HG02798 (cell line): ENCODE measurements around the gene ARHGEF26.

Experiments used
- ATAC-seq: cut with Tn5 transposase; IDR thresholded peaks from one replicate; pipeline ENCODE4 v1.9.1; 2021; ENCODE audit warnings: mild to moderate bottlenecking; ENCODE audit not compliant: unreplicated experiment, poor library complexity

ARHGEF26 gene

DNA sequence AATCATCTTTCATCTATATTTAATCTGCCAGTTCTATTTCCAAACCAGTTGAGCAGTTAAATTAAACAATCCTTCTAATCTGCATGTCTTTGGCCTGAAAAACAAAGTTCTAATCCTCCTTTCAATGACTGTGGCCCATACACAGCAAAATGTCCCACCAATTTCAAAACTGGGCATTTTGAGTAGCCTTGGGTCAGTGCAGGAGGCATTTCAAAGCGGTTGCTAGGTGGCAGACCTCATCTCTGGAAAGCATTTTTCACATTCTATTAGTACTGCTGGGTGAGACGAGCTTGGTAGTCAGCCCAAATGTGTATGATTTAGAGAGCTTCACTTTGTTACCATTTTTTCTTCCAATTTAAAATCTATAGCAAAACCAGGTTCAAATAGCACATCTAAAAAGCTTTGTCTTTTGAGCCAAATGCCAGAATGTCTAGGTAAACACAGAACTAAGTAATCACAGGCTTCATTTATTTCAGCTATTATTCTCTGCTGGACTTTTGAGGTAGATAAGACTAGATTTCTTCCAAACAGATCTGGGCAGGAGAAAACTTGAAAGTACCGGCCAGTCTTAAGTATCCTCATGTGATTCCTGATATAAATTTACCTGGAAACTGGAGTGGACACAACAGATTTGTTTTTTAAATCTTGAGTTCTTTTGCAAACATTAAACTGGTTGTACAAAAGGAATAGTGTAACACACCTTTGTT lies 8.9 kb upstream of the ARHGEF26 start:
- ATAC-seq: no peak

DNA sequence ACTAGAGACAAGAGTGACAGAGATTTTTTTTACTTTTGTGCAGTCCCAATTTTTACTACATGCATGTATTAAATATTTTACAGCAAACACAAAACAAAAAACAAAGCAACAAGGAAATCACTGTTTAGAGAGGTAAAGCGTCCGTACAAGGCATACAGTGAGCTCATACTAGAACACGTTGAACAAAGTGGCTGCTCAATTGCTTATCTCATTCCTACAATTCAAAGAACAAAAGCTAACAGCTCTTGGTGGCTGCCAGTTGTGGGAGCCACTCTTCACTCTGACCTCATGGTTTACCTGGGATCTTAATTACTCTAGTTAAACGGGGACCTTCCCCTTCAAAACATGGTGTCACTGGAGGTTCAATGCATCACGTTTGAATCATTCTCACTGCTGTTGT lies 7.6 kb upstream of the ARHGEF26 start:
- ATAC-seq: no peak

DNA sequence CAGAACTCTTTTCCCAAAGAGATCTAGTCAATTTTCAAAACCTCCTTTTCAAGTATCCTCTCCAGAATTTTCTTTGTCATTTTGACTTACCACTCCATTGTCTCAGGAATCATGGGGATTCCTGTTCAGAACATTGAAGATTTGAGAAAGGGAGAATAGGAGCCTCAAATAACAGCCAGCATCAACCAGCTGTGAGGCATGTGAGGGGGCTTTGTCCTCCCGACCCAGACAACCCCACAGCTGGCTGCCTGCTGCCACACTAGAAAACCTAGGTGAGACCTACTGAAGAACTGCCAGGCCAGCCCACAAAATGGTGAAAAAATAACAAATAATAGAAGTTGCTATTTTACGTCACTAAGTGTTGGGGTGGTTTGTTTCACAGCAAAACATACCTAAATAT lies 5.9 kb upstream of the ARHGEF26 start:
- no peak for ATAC-seq

DNA sequence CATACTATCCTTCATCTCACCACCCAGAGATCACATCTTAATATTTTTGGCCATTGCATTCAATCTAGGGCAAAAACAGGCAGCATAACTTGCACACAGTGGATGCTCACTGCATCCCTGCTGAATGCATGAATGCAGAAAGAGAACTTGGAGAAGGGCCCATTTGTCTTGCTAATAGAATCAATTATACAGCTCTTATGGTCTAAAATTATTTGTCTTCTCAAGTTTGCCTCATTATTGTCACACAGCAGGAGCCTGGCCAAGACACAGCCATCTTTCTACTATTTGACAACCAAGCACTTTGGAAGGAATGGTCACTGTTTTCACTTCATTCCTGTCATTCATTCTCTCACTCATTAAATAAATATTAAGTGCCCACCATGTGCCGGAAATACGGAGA lies 1.2 kb upstream of the ARHGEF26 start:
- no peak for ATAC-seq

DNA sequence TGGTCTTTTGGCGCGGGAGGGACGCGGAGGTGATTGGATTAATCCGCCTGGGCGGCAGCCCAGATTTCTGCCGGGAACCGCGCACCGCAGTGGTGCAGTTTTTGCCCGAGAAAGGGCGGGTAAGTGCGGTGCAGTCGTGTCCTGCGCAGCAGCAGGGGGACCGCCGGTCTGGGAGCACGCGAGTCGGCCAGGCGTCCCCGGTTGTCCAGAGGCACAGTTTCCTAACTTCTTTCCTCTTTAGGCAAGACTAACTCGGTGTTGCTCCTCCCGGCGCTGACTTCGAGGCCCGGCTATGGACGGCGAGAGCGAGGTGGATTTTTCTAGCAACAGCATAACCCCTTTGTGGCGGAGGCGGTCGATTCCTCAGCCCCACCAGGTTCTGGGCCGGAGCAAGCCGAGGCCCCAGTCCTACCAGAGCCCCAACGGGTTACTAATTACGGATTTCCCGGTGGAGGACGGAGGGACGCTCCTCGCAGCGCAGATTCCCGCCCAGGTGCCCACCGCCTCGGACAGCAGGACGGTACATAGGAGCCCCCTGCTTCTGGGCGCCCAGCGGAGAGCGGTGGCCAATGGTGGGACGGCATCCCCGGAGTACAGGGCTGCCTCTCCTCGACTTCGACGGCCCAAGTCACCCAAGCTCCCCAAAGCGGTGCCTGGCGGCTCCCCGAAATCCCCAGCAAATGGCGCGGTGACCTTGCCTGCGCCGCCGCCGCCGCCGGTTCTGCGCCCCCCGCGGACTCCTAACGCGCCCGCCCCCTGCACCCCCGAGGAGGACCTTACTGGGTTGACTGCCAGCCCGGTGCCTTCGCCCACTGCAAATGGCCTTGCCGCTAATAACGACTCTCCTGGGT lies 736 bp downstream of the ARHGEF26 start:
- ATAC-seq: peak; percentile 40

DNA sequence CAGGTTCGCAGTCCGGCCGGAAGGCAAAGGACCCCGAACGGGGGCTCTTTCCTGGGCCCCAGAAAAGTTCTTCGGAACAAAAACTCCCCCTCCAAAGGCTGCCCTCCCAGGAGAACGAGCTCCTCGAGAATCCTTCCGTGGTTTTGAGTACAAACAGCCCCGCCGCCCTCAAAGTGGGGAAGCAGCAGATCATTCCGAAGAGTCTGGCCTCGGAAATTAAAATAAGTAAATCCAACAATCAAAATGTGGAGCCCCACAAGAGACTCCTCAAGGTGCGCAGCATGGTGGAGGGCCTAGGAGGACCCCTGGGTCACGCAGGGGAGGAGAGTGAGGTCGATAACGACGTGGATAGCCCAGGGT lies 1.3 kb downstream of the ARHGEF26 start:
- no peak for ATAC-seq

DNA sequence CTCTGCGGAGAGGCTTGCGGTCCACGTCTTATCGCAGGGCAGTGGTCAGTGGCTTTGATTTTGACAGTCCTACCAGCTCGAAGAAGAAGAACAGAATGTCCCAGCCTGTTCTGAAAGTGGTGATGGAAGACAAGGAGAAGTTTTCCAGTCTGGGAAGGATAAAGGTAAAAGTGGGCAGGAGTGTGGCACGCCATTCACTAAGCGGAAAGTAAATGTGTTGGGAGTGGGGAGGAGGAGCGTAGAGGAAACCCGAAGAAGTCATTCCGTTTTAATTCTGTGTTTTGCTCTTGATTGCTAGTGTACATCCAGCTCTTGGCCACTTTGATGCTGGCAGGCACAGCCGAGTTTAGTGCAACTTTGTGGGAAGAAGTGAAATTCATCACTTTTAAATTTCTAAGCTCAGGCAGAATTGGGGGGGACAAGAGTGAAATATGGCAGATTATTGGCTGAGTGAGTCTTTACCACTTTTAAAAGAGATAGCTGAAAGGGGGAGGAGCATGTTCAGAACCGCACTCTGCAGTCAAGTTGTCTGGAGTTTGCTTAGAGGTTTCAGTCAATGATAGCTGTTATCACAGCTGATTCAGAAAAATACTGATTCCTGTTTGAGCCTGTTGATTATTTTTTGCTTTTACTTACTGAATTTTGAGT lies 1.8 kb downstream of the ARHGEF26 start:
- no peak for ATAC-seq

DNA sequence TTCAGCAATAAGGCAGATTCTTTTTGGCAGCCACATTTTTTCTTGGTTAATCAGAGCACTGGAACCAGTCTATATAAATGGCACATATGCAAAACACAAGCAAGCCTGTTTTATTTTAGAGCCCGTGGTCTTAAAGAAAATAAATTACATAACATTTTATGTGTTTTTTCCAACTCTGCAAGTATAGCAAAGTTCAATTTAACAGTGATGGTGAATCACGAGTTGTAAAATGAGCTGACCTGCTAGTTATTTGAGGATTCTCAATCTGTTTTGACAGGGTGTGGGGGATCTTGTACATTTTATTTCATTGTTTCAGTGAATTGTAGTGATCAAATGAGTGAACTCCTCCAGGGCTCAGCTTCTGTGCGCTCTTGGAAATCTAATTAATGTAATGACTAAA lies 2.7 kb downstream of the ARHGEF26 start:
- no peak for ATAC-seq

DNA sequence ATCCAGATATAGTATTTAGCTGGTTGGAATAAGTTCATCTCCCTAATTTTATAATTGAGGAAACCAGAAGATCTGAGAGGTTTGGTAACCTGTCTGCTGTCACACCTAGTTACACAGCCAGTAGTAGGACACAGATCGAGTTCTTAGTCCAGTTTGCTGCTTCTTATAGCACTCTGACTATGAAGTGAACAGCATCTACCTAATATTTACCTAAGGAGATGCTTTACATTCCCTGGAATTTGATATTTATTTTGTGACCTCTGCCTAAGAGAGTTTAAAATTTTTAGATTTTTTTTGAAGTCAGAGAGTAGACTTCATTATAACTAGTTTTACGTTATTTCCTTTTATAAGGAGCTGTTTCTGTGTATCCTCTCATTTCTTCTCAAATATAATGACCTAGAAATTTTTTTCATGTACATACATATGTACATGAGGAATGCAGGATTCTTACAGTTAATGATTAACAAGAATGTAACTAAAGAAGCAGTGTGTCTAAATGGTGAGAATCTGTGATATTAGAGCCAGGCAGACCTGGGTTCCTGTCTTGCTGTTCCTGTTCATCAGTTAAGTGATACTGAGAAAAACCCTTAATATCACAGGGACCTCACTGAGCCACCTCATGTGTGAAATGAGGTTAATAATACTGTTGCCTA lies 4.3 kb downstream of the ARHGEF26 start:
- ATAC-seq: no peak

DNA sequence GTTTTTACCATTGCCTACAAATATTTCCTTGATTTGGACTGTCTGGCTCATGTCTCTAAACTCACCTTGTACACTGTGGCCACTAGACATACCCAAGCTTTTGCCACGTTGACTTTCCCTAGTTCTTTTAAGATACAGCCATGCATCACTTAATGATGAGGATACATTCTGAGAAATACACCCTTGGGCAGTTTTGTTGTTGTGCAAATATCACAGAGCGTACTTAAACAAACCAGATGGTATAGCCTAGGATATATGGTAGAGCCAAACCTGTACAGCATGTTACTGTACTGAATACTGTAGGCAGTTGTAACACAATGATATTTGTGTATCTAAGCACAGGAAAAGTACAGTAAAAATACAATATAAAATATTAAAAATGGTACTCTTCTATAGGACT lies 5.5 kb downstream of the ARHGEF26 start:
- ATAC-seq: no peak

DNA sequence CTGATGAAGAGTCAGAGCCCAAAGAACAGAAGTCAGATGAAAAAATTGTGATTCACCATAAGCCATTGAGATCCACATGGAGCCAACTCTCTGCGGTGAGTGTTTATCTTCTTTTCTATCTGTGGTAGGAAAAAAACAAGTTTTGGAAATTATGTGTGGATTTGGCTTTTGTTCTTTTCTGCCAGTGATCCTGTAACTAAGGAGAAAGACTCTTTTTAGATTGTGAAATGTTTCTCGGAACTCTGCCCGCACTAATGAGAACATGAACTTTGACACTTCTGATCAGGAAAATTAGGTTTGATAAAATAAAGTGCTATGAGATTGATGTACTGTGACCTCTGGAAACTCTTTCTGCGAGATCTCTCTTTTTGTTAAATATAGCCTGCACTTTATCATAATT lies 8.4 kb downstream of the ARHGEF26 start:
- ATAC-seq: no peak

DNA sequence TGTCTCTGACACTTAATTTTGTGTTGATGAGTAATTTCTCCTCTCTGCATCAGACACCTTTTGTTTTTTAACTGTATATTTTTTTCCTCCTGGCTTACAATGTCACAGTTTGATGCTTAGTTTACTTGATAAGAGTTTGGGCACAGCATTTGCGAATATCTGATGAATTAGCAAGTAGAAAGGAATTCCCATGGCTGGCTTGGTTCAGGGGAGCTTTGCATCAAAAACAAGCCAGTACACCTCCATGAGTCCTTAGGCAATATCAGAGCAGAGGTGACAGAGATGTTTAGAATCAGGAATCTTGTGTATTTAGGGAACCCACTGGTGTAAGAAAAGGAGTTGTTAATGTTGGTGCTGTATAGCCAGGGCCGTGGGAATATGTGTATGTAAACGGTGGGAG lies 9.3 kb downstream of the ARHGEF26 start:
- ATAC-seq: no peak

DNA sequence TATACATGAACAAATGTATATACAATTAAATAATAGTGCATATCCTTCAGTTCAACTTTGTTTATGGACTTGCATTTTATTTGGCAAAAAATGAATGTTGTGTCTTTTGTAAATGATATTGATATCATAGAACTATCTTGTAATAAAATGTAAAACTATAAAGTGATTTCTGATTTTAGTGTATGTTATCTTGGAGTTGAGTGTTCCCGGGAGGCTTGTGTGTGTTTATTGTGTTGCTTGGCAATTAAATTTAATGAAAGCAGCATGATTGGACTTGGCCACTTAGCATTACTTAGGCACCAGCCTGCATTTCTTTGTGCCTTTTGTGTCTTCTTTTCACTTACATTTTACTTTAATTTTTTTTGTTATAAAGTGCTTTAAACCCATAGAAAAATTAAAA lies 10.6 kb downstream of the ARHGEF26 start:
- no peak for ATAC-seq

DNA sequence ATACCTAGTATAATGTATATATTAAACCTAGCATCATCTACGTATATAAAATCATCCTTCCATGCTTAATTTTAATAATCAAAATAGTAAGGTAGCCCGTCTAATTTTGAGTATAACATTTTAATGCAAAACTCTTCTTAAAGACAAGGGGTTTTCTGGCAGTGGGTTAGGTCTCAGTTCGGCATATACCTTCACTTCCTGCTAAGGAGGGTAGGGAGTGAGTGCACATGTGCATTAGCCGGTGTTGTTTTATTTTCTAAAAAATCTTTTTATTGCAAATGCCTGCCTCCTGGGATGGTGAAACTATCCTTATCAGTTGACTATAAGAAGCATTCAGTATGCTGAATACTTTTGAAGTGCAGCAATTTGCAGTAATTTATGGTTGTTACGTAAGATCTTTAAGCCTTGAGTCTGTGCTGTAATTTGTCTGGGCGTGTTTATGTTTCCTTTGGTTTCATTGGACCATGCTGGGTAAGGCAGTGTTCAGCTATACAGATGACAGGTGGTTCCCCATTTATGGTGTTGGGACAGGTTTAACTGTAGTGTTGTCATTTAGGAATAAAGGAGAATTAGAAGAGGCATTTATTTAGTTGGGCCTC lies 11.7 kb downstream of the ARHGEF26 start:
- ATAC-seq: no peak

DNA sequence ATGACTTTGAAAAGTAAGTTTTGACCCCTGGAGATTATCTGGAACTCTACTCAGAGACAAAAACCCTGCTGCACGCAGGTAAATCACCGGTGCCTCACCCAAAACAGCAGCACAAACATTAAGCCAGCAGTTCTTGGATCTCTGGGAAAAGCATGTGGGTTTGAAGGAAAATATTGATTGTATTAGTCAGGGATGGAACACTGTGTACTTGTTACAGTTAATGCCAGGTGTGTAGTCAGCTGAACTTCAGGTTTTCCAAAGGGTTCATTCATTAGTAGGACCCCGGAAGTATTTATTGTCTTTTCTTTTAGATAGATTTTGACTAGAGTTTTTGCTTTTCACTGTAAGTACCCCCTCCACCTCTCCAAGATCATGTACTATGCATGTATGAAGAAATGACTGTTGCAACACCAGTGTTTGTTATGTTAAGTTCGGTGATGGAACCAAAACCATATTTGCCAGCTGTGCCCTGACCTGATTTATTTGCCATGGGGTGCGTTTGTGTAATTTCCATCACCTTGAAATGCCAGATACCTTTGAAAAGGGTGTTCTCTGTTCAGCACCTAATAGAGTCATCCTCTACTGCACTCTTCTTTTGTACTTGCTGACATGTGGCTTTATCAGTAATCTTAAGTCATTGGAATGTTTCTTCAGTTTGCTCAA lies 14.5 kb downstream of the ARHGEF26 start:
- ATAC-seq: no peak

DNA sequence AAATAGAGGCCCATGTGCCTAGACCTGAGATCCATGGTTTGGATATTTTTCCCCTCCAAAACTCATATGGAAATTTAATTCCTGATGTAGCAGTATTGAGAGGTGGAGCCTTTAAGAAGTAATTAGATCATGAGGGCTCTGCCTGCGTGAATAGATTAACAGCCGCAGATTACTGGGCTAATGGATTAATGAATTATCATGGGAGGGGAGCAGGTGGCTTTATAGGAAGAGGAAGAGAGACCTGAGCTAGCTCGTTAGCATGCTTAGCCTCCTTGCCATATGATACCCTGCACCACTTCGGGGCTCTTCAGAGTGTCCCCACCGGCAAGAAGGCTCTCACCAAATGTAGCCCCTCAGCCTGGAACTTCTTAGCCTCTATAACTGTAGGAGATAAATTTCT lies 15.8 kb downstream of the ARHGEF26 start:
- ATAC-seq: no peak

DNA sequence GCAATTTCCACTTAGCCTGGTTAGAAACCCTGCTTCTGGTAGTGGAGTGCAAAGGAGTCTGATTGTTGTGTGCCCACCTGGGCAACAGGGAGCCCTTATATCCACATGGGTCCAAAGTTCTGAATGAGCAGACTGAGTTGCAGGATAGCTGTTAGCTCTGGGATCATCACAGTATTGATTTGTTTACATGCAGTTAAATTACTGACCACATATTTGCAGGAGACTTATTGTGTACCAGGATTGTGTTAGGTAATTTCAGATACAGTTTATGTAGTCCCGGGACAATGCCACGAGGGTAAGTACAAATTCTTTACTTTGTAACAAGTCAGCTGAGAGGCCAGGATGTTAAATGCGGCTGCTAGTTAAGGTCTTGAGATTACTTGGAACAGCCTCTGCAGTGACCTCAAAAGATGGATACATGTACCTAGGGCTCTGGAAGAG lies 18.8 kb downstream of the ARHGEF26 start:
- ATAC-seq: no peak

DNA sequence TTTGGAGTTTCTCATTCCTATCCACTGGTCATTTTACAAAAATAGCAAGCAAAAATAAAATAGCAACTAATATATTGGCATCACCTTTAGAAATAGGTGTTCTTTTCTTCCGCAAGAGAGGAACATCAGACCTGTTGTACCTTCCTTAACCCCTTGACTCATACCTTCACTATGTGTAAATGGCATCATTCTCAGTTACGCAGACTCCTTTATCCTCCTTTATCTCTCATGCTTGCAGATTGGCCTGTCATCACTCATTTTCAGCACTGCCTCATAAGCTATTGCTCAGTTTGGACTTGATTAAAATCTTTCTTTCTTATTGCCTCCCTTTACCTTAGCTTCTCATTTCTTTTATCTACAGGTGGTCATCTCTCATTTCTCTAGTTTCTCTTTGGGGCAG lies 21.4 kb downstream of the ARHGEF26 start:
- no peak for ATAC-seq

DNA sequence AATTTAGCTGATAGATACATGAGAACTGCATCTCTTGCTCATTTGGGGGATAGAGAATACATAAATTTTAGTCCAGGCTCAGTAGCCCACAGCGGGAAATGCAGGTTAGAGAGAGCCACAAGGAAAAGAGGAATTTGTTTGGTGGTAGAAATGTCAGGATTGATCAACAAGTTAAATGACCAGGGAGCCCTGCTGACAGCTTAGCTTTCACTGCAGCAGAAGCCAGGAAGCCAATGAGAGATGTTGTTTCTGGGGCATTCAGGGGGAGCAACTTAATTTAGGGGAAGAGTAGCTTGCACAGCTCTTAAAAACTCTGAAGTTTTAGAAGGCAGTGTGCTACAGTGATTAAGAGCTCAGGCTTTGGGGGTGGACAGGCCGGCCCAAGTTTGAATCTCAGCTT lies 22.7 kb downstream of the ARHGEF26 start:
- no peak for ATAC-seq

DNA sequence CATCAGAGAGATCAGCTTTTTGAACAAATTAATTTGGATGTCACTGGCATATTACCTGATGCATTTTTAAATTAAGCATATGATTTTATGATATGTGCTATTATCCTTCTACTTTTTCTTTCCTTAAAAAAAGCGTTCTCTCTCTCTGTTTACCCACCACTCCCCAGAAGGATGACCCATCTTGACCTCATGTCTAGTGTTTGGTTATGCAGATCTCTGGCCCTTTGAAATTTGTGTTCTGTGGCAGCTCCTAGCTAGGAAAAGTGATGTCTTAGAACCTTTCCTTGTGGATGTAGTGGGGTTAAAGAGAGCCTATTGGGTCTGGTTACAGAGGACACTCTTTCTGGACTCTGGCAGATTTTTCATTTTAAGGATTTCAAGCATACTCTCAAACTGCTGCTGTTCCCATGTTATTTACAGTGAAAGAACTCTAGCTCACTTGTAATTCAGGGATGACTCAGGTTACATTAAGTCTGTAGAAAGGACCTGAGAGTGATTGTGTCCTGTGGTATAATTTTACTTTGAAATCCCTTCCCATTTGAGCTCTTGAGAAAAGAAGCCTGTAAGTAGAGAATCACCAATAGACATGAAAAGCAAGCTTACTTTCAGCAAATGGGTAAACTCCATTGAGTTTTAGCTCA lies 23.8 kb downstream of the ARHGEF26 start:
- no peak for ATAC-seq
